A673 (cell line): ENCODE results near the gene LMF2.

Source experiments
- CTCF ChIP-seq: fragments of 300-800, 200-600 bp; sonication (generic); conservative IDR thresholded peaks from 2 replicates; pipeline ENCODE4 v1.5.1; 2017; ENCODE audit warnings: low read depth, mild to moderate bottlenecking, antibody characterized with exemption, low read length, moderate library complexity, mixed read lengths
- EZH2 ChIP-seq: fragments of 200-600 bp; sonication (generic); IDR thresholded peaks from 2 replicates; pipeline ENCODE4 v1.6.1; 2017; ENCODE audit warnings: borderline replicate concordance, low read depth, mild to moderate bottlenecking, mixed read lengths, antibody characterized with exemption, low read length; ENCODE audit not compliant: poor library complexity, severe bottlenecking

- TF ChIP-seq CTCF (no peak), EZH2 (no peak)
These were observed 47.9 kb downstream of the LMF2 start for GRCh38 chr22:50459496-50460140.
